ENCODE data around the gene KRTAP5-6. TPM values are rescaled to one million over a fixed set of nuclear protein-coding genes. Genes with fewer than 3 reads are reported as not detected.
A peak's percentile ranks its signal among the peaks of the same experiment; 100 is the strongest.

KRTAP5-6 gene
- total and polyA plus RNA-seq, 7 donors = not detected

- DNase-seq = no peak
- no peak for ATAC-seq
- Histone ChIP-seq H3K9me3 (no peaks in the 10 kb centered on the region), H3K27ac (no peak overlapping the region), H3K27me3 (ENCODE audit: insufficient read depth in 3 of 3, low read length in 2 of 3) (peaks cover 0 to 12% (median 2%) of the 10 kb centered on the region in 3 donors), H3K36me3 (ENCODE audit: insufficient read depth in 1 of 2, low read depth in 1 of 2) (no peaks in the 10 kb centered on the region), H3K4me3 (no peak overlapping the region), H3K4me1 (peaks cover 6% of the 10 kb centered on the region)
- TF ChIP-seq, protein P1, sequence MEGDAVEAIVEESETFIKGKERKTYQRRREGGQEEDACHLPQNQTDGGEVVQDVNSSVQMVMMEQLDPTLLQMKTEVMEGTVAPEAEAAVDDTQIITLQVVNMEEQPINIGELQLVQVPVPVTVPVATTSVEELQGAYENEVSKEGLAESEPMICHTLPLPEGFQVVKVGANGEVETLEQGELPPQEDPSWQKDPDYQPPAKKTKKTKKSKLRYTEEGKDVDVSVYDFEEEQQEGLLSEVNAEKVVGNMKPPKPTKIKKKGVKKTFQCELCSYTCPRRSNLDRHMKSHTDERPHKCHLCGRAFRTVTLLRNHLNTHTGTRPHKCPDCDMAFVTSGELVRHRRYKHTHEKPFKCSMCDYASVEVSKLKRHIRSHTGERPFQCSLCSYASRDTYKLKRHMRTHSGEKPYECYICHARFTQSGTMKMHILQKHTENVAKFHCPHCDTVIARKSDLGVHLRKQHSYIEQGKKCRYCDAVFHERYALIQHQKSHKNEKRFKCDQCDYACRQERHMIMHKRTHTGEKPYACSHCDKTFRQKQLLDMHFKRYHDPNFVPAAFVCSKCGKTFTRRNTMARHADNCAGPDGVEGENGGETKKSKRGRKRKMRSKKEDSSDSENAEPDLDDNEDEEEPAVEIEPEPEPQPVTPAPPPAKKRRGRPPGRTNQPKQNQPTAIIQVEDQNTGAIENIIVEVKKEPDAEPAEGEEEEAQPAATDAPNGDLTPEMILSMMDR (IDR thresholded peaks at IDR 0.05) = no peak
- 79 to 85% (median 83%) methylated on average over 16 of the region's 16 CpGs for WGBS, 3 donors
- intact Hi-C loops (cut with DNase I) = loop anchor here (5.0 kb wide), 3 partner anchors 39 to 461 kb away; no protein-coding TSS in a partner anchor
Observed at GRCh38 chr11:1691026-1691877, 5.7 kb upstream of the KRTAP5-6 start.

GRCh38 chr11:1691878-1692707 lies 4.9 kb upstream of the KRTAP5-6 start:
- H3K4me1 ChIP-seq = peaks cover 6% of the 10 kb centered on the region
- no peak for DNase-seq
- ATAC-seq = no peak
- no peaks in the 10 kb centered on the region for H3K9me3 ChIP-seq
- H3K4me3 ChIP-seq = no peak overlapping the region
- no peak overlapping the region for H3K27ac ChIP-seq
- H3K27me3 ChIP-seq (ENCODE audit: insufficient read depth in 3 of 3, low read length in 2 of 3) = peaks cover 0 to 12% (median 2%) of the 10 kb centered on the region in 3 donors
- WGBS, 3 donors = 86 to 88% (median 87%) methylated on average over 16 of the region's 16 CpGs
- TF ChIP-seq, protein P1 (IDR thresholded peaks at IDR 0.05) = no peak
- intact Hi-C loops (cut with DNase I) = loop anchor here (5.0 kb wide), 3 partner anchors 40 to 460 kb away; no protein-coding TSS in a partner anchor
- H3K36me3 ChIP-seq (ENCODE audit: insufficient read depth in 1 of 2, low read depth in 1 of 2) = no peaks in the 10 kb centered on the region

- Histone ChIP-seq H3K27me3 (ENCODE audit: insufficient read depth in 3 of 3, low read length in 2 of 3) (peaks cover 0 to 12% (median 2%) of the 10 kb centered on the region in 3 donors), H3K27ac (no peak overlapping the region), H3K4me1 (peaks cover 6% of the 10 kb centered on the region), H3K36me3 (ENCODE audit: insufficient read depth in 1 of 2, low read depth in 1 of 2) (no peaks in the 10 kb centered on the region), H3K4me3 (no peak overlapping the region), H3K9me3 (no peaks in the 10 kb centered on the region)
- TF ChIP-seq, protein P1 (IDR thresholded peaks at IDR 0.05) = no peak
- DNase-seq (no peak), ATAC-seq (no peak)
- intact Hi-C loops (cut with DNase I) = loop anchor here (1.0 to 5.0 kb wide), 4 partner anchors 41 to 459 kb away; no protein-coding TSS in a partner anchor
- 48 to 55% (median 49%) methylated on average over 19 to 20 of the region's 20 CpGs for WGBS, 3 donors
Observed at GRCh38 chr11:1692708-1693326, 4.2 kb upstream of the KRTAP5-6 start.

DNA sequence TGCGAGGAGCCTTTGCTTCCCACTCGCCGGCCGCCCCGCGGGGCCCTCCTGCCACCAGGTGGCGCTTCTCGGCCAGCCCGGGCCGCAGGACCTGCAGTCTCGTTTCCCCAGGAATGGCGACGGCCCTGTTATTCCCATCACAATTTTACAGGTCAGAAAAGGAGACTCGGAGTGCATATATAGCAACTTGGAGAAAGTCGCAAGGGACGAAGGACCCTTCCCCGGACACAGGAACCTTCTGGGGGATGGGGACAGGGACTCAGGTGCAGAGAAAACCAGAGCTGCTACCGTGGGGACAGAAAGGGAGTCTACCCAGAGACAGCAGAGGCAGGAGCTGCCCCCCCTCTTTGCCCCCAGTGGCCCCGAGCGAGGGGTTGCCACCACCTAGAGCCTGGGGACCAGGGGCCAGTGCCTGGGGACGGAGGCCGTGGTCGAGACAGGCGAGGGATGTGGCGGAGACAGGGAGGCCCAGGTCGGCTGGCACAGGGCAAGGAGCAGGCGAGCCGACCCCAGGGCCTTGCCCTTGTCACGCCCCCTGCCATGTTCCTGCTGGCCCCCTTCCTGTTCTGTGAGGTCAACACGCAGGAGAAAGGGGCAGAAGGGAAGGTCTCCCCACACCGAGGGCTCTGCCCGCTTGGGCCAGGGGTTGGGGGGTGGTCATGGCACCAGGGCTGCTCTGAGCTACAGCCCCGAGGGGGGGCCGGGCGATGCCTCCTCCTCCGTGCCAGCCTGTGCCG lies 3.5 kb upstream of the KRTAP5-6 start:
- Histone ChIP-seq H3K36me3 (ENCODE audit: insufficient read depth in 1 of 2, low read depth in 1 of 2) (no peaks in the 10 kb centered on the region), H3K4me3 (peak overlapping the region; percentile 35), H3K9me3 (no peaks in the 10 kb centered on the region), H3K27ac (no peak overlapping the region), H3K4me1 (peaks cover 6% of the 10 kb centered on the region), H3K27me3 (ENCODE audit: insufficient read depth in 3 of 3, low read length in 2 of 3) (peaks cover 0 to 8% (median 0%) of the 10 kb centered on the region in 3 donors)
- TF ChIP-seq, protein P1 (IDR thresholded peaks at IDR 0.05) = peak; percentile 96
- ATAC-seq (peak; percentile 76 to 94 (median 85)), DNase-seq (peak; percentile 76 to 88)
- intact Hi-C loops (cut with DNase I) = loop anchor here (1.0 to 5.0 kb wide), 6 partner anchors 41 to 459 kb away; no protein-coding TSS in a partner anchor
- WGBS, 3 donors = 16 to 19% (median 18%) methylated on average over 34 to 37 of the region's 37 CpGs
